GM19099 (cell line): ENCODE data around the gene CRB3.

Experiments used
- POLR2A ChIP-seq: IDR thresholded peaks from 3 replicates; pipeline ENCODE4 v1.6.1; 2011; ENCODE audit warnings: low read depth; ENCODE audit not compliant: insufficient read length; ENCODE audit errors: extremely low read depth

CRB3 gene

DNA sequence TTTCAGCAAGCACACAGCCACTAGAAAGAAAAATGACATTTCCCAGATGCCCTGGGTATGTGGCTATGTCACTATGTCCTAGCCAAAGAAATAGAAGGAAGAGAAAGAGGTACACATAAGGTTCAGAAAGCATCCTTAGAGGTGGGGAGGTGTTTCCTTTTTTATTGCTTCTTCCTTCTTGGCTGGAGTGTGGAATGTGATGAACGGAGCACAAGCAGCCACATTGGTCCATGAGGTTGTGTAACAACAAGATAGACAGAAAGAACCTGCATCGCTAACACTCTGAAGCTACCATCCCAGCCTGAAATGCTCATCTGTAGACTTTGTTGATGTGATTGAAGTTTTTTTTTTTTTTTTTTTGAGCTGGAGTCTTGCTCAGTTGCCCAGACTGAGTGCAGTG lies 11.2 kb upstream of the CRB3 start:
- TF ChIP-seq POLR2A, result no peak

- TF ChIP-seq POLR2A, result no peak
Measured at GRCh38 chr19:6453951-6454565, 10.0 kb upstream of the CRB3 start.

DNA sequence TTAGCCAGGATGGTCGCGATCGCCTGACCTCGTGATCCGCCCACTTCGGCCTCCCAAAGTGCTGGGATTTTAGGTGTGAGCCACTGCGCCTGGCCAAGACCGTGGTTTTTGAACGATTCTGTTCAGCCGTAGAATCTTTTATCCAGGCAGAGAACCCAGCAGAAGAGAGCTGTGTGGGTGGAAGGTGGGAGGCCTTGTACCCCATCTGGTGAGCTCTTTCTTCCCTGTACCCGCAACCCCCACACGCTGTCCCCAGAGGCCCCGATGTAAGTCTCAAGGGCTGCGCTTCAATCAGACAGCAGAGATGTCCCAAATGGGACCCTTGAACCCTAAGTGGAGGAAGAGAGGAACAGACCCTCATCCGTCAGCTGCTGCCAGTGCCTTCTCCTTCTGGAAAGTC lies 8.1 kb upstream of the CRB3 start:
- TF ChIP-seq POLR2A, result no peak

DNA sequence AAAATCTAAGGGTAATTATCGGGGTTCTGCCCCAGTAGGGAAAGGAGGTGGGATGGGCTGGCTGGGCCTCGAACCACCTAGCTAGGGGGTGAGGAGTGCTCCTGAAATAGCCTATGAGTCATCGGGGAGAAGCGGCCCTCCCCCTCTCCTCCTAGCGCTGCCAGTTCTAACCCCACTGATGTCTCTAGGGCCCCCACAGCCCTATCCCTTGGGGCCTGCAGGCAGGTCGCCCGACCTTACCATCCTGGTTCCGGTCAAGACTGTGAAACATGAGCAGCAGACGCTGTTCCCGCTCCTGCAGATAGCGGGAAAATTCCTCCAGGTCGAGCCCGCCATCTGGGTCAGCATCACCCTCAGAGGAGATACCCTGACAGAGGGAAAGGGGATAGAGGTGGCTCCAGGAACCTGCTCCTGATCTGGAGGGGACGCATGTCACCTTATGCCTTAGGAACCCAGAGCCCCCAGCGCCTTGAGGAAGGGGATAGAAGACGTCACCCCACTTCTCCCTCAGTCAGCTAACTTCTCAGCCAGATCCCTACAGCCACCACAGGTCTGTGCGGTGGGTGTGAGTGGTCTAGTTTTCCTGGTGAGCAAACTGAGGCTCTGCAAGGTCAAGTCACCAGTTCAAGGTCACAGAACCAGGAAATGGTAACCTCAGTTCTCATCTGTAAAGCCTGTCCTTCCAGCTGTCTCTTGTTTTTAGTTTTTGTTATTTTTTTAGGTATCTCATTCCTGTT lies 5.9 kb upstream of the CRB3 start:
- TF ChIP-seq POLR2A, result peak; percentile 22

- no peak for TF ChIP-seq POLR2A
Measured at GRCh38 chr19:6458695-6459261, 5.3 kb upstream of the CRB3 start.

DNA sequence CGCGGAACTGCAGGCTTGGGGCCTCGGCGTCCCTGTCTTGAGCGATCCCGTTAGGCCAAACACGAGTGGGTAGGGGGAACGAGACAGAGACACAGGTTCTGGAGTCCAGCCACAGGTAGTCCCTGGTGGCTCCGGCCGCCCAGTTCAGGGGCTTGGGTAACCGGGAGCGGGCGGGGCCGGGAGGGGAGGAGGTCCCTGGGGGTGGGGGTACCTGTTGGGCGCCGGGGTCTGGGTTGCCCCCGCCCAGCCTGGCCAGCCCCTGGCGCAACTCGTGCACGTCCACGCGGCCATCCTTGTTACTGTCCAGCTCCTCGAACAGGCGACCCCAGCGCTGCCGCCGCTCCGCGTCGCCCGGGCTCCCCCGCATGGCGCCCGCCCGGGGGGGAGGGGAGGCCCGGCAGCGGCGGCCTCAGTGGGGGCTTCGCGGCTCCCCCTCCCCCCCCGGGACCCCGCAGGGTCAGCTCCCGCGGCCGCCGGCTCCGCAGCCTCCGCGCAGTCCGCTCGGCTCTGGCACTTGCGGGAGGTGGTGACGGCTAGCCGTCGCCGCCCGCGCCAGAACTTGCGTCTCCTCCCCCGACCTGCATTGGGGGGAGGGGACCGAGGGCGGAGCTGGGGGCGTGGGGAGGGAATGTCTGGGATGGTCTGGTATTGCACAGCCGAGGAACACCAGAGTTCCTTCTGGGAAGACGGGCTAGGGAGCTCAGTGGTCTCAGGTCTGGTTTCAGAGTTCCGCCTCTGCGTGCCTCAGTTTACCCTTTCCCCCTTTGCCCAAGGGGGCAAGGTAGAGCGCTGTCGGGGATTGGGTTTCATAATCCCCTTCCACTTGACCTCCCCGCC lies 4.6 kb upstream of the CRB3 start, which contains the start of gene SLC25A23:
Gene SLC25A23 (minus strand): TSS at position 531 of the 837 bp plus-strand sequence. CDS start 164 bp downstream, at position 367.
- peak; percentile 55 for TF ChIP-seq POLR2A

- peak; percentile 60 for TF ChIP-seq POLR2A
Measured at GRCh38 chr19:6460099-6460884, 3.8 kb upstream of the CRB3 start.

- no peak for TF ChIP-seq POLR2A
Measured at GRCh38 chr19:6465006-6465405, 935 bp downstream of the CRB3 start.

- no peak for TF ChIP-seq POLR2A
Measured at GRCh38 chr19:6465663-6466062, 1.6 kb downstream of the CRB3 start.

DNA sequence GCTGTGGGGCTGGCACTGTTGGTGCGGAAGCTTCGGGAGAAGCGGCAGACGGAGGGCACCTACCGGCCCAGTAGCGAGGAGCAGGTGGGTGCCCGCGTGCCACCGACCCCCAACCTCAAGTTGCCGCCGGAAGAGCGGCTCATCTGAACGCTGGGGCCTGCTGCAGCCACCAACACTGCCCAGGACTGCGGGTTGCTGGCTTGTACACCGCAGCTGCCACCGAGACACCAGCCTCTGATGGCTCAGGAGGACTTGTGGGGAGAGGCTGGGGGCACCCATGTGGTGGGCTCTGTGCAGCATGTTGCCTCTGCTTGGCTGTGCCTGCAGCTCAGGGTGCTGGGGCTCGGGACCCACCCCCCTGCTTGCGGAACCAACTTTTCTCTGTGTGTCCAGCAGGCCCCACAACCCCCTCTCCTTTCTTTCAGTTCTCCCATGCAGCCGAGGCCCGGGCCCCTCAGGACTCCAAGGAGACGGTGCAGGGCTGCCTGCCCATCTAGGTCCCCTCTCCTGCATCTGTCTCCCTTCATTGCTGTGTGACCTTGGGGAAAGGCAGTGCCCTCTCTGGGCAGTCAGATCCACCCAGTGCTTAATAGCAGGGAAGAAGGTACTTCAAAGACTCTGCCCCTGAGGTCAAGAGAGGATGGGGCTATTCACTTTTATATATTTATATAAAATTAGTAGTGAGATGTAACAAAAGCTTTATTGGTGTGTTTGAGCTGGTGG lies 2.6 kb downstream of the CRB3 start:
- TF ChIP-seq POLR2A, result no peak

GRCh38 chr19:6467384-6467783 lies 3.3 kb downstream of the CRB3 start:
- TF ChIP-seq POLR2A, result no peak

- TF ChIP-seq POLR2A, result no peak
Measured at GRCh38 chr19:6470173-6470572, 6.1 kb downstream of the CRB3 start.

- no peak for TF ChIP-seq POLR2A
Measured at GRCh38 chr19:6471076-6471475, 7.0 kb downstream of the CRB3 start.

DNA sequence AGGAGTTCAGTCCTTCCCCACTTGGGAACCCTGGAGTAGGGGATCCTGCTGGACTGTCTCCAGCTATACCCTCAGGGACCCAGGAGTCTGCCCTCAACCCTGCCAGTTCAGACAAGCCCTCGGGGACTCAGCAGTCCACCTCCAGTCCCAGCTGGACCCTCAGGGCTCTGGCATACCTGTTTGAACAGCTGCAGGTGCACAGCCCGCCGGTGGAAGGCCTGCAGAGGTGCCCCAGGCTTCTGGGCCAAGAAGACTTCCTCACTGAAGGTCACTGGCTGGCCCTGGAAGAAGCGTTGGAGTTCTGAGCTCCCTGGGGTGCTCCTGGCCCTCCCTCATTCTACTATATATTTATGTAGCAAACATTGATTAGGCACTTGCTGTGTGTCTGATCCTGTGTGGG lies 8.6 kb downstream of the CRB3 start:
- TF ChIP-seq POLR2A, result no peak

DNA sequence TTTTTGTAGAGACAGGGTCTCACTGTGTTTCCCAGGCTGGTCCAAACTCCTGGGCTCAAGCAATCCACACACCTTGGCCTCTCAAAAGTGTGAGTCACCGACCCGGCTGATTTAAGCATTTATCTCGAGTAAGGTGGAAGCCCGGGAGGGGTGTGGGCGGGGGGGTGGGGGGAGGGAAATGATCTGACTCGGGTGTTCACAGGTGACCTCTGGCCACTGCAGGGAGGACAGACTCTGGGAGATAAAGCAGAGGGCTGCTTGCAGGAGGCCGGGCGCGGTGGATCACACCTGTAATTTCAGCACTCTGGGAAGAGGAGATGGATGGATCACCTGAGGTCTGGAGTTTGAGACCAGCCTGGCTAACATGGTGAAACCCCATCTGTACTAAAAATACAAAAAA lies 9.6 kb downstream of the CRB3 start:
- no peak for TF ChIP-seq POLR2A
